Gastrocnemius medialis (tissue), 4 donors: ENCODE measurements around the gene OR2A2.

Source experiments
- CTCF ChIP-seq, 5 experiments: fragments of 450-650 bp in 3 of 5; fragments of 200-600 bp in 2 of 5; sonication (generic) in 2 of 5; IDR thresholded peaks in 4 of 5; conservative IDR thresholded peaks in 1 of 5; 1 replicate in 4 of 5; 2 replicates in 1 of 5; pipeline ENCODE4 v1.5.1; 2016 to 2019; ENCODE audit warnings: antibody characterized with exemption in 5 of 5, mild to moderate bottlenecking in 3 of 5, moderate library complexity in 3 of 5
- POLR2A ChIP-seq, 2 donors: fragments of 450-650 bp; IDR thresholded peaks; one replicate each; pipeline ENCODE4 v1.6.1; 2017; ENCODE audit warnings: antibody characterized with exemption in 2 of 2, mild to moderate bottlenecking in 2 of 2, moderate library complexity in 2 of 2

GRCh38 chr7:144148224-144148827, 38.9 kb downstream of the OR2A2 start:
- TF ChIP-seq CTCF (IDR thresholded peaks at IDR 0.05 in 4 of 5, conservative IDR thresholded peaks at IDR 0.05 in 1 of 5) (no peak), POLR2A (IDR thresholded peaks at IDR 0.05) (no peak)
